ENCODE data around the gene ANKRD12.

The ANKRD12 gene

GRCh38 chr18:9188359-9189231 lies 52.0 kb downstream of the ANKRD12 start:
- no peak for DNase-seq

DNA sequence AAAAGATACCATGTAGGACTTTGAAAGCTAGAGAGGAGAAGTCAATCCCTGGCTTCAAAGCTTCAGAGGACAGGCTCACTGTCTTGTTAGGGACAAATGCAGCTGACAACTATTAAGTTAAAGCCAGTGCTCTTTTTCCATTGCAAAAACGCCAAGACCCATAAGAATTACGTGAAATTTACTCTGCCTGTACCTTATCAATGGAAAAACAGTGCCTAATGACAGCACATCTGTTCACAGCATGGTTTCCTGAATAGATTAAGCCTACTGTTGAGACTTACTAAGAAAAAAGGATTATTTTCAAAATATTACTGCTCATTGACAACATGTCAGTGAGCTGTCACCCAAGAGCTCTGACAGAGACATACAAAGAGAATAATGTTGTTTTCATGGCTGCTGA lies 52.9 kb downstream of the ANKRD12 start:
- DNase-seq, result no peak

DNA sequence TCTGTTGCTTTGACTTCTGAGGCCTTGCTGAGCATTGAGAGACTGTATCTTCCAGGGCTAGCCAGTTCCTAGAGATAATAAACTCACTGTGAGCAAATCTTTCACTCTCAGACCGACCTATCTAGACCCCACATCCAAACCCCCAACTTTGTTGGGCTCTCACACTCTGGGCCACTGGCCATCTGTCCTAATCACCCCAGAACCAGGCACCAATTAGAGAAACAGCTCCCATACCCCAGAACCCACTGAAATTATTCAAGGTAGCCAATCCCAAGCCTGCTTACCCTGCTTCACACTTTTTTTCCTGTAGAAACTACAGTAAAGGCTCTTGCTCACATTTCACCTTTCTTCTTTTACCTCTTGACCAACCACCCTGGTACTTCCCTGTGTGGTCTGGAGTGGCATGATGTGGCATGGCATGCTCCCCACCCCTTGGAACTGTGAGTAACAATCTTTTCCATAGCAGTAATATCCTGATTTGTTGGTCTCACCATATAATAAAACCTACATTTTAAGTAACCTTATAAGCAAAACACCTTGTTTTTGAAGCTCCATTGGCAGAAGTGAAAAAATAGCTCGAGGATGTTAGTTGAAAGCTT lies 55.2 kb downstream of the ANKRD12 start:
- no peak for DNase-seq

- DNase-seq, result no peak
Observed at GRCh38 chr18:9193031-9193430, 56.5 kb downstream of the ANKRD12 start.

DNA sequence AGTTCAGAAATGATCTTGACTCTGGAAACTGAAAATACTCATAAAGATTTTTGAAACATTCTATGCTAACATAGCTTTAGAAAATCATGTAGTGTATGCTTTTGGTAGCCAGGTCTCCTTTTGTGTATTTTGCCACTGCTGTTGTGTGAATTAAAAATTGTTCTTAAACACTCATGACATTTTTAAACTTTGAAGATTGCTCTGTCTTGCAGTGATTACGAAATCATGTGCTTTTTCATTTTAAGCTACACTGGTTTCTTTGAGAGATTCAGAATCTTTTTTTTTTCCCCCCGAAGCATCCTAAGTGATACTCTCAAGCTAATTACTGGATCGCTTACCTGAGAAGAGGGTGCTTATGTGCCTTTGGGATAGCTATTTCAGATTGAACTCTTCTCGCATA lies 60.0 kb downstream of the ANKRD12 start:
- DNase-seq, result no peak

DNA sequence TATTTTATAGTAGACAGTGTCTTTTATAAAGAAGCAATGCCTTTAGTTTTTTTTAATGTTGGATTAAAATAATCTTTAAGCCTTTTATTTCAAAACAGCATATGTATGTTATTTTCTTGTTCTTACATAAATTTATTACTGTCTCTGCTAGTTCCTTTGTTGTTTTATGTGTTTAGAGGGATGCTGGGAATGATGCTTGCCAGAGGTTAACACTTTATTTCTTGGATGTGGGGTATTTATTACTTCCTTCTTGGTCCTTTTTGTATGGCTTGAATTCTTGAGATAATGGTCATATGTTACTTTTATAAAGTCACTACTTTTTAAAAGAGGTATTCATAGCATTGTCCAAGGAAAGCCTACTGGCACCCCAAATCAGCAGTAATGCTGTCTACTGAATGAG lies 63.1 kb downstream of the ANKRD12 start:
- DNase-seq, result no peak

DNA sequence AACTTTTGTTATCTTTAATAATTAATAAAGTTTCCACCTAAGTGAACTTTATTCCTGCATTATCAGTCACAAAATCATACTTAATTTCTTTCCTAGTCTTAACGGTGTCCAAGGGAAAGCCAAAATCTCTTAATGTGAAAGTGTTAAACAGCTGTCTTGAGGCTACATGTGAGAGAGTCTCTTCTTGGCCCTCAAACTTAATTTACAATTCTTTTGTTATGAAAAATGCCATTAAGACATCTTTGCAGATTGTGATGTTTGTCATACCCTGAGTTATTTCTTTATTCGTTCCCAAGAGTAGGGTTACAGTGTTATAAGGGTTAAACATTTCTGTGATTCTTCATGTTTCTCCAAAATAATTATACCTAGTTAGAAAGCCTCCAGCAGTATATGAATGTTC lies 64.6 kb downstream of the ANKRD12 start:
- DNase-seq, result no peak

GRCh38 chr18:9204659-9205058 lies 68.1 kb downstream of the ANKRD12 start:
- DNase-seq, result no peak

DNA sequence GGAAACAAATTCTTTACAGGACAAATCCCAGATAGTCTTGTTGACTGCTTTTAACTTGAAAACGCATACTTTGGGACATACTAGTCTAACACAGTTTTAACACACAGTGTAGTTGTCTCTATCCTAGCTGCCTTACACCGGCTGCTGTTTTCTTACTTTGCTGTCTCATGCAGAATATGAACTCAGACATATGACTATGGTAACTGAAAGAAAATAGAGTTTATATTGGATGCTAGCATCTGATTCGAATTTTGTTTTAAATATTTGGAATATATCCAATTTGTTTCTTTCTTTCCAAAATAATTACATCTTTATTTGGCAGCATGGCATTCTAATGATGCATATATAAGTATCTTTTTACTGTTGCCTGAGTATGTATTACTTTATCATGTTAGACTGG lies 69.8 kb downstream of the ANKRD12 start:
- no peak for DNase-seq

- DNase-seq, result peak in 1 of 2 experiments; percentile 18
Observed at GRCh38 chr18:9209279-9209678, 72.7 kb downstream of the ANKRD12 start.

- no peak for DNase-seq
Observed at GRCh38 chr18:9210966-9211365, 74.4 kb downstream of the ANKRD12 start.

- no peak for DNase-seq
Observed at GRCh38 chr18:9211955-9212354, 75.4 kb downstream of the ANKRD12 start.

GRCh38 chr18:9215221-9215933 lies 78.8 kb downstream of the ANKRD12 start:
- no peak for DNase-seq

DNA sequence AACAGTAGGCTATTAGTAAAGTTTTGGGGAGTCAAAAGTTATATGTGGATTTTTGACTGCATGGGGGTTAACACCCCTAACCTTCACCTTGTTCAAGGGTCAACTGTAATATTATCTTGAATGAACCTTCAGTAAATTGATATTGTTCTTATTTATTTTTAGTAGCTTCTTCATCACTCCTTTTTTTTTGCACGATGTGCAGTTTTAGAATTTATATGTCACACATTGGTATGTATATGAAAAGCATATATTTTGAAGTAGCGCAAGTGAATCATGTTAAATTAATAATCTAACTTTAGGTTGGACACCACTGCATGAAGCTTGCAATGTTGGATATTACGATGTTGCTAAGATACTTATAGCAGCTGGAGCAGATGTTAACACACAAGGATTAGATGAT lies 79.9 kb downstream of the ANKRD12 start:
- no peak for DNase-seq

- DNase-seq, result no peak
Observed at GRCh38 chr18:9217743-9218451, 81.3 kb downstream of the ANKRD12 start.

GRCh38 chr18:9221040-9221439 lies 84.5 kb downstream of the ANKRD12 start:
- no peak for DNase-seq

- DNase-seq, result no peak
Observed at GRCh38 chr18:9221661-9222060, 85.1 kb downstream of the ANKRD12 start.

DNA sequence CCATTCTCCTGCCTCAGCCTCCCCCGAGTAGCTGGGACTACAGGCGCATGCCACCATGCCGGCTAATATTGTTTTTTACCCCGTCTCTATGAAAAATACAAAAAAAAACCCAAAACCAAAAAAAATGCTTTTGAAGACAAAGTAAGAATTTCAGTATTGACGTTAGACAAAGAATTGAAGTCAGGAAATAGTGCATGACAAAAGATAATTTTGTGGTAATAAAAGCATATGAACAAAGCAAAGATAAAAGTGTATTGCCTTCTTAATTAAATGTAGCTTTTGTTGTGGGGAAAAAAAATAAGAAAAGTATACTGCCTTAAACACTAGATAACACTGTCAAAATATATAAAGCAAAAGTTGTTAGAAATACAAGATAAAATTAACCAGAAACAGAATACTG lies 86.8 kb downstream of the ANKRD12 start:
- DNase-seq, result no peak

- DNase-seq, result no peak
Observed at GRCh38 chr18:9226463-9226862, 89.9 kb downstream of the ANKRD12 start.

GRCh38 chr18:9231852-9232486 lies 95.4 kb downstream of the ANKRD12 start:
- DNase-seq, result no peak

DNA sequence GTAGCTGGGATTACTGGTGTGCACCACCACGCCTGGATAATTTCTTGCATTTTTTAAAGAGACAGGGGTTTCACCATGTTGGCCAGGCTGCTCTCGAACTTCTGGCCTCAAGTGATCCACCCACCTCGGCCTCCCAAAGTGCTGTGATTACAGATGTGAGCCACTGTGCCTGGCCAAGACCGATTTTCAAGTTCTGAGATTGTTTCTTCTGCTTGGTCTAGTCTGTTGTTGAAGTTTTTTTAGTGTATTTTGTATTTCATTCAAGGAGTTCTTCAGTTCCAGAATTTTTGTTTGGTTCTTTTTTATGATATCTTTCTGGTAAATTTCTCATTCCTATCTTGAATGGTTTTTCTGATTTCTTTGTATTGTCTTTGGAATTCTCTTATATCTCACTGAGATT lies 96.4 kb downstream of the ANKRD12 start:
- DNase-seq, result no peak

DNA sequence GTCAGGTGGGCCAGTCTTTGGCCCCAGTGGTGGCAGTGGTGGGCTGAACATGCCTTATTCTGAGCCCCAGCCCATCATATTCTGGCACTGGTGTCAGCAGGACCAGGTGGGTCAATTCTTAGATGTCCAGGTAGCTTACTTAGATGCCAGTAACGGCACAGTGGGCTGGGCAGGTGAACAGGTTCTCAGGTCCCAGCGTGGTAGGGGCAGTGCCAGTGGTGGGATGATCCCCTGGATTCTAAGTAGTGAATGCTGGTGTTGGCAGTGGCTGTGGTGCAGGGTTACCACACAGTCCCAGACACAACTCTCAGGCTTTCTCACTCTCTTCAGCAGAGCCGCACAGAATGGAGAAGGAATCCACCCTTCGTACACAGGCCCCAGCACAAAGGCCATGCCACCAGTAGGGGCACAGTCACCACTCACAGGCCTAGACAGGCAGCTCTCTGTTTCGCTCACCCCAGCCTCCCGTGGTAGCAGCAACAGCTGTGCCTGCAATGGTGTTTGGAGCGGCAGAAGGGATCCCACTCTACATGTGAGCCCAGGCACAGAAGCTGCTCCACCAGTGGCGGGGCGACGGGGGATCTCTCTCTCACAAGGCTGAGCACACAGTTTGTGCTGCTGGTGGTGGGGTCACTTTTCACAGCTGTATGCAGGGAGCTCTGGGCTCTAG lies 97.3 kb downstream of the ANKRD12 start:
- DNase-seq, result no peak
